NCI-H146 treated with DMSO at 0.1 percent for 48 hours (cell line): ENCODE results near the gene SMO.
"Not testable (repeated sequence)": the region's sequence is repeated elsewhere in the genome, so short reads cannot be mapped to it uniquely, and the experiment has no call there.

Experiments used
- DNase-seq: peaks from one replicate; lab custom pipeline; 2025; ENCODE audit not compliant: unreplicated experiment; lab: John Stamatoyannopoulos, UW

Gene SMO

DNA sequence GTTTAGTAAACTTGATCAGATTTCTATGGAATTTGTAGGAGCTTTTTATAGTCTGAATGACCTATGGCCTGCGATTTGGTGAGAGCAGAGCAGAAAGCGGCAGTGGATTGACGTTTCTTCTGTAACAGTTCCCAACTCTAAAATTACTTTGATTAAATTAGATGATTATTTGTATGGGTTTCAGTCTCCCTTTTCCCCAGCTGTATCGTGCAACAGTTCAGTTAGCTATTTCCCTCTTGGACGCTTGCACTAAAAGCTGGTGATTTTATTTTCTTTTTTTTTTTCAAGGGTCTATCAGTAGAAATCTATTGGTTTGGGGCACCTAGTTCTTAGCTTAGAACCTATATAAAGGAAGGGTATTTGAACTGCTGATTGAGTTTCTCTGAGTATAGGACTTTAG, 43.2 kb downstream of the SMO start:
- no peak for DNase-seq

DNA sequence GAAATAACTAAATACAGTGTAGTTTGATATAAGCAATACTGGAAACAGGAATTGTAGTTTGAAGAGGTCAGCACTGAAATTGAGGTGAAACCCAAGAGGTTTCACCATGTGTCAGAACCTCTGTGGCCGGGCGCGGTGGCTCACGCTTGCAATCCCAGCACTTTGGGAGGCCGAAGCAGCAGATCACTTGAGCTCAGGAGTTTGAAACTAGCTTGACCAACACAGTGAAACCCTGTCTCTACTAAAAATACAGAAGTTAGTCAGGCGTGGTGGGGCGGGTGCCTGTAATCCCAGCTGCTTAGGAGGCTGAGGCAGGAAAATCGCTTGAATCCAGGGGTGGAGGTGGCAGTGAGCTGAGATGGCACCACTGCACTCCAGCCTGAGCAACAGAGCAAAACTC, 50.1 kb downstream of the SMO start:
- no peak for DNase-seq

DNA sequence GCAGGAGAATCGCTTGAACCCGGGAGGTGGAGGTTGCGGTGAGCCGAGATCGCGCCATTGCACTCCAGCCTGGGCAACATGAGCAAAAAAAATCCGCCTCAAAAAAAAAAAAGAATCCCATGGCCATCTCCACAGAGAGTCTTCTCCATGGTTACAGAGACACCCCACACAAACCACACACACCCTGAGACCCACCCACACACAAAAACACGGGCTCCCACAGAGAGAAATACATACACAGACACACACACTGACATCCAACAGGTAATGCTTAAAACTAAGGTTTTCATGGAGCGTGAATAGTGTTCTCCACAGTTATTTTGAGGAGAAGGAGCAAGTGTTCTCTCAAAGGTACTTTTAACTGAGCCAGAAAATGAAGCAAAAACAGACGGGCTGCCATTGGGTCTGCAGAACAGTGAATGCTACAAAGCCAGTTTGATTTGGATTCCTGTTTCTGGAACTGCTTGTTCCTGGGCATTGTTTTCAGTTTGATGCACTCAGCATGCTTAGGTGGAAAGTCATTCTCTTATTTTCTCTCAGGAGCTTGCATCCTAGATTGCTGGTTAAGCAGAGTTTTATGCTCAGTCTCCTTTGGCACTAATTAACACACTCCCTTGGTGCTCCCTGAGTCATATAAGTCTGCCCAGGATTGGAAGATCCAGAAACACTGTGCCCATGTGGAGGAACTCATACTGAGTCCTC, 51.8 kb downstream of the SMO start:
- no peak for DNase-seq

DNA sequence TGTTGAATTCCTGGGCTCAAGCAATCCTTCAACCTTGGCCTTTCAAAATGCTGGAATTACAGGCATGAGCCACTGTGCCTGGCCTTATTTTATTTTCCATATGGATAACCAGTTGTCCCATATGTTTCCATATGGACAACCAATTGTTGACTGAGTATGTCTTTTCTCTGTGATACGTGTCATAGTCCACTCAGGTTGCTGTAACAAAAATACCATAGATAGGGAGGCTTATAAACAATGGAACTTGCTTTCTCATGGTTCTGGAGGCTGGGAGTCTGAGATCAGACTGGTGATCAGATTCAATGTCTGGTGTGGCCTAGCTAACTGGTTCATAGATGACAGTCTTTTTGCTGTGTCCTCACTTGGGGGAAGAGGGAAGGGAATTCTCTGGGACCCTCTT, 55.8 kb downstream of the SMO start:
- DNase-seq, result no peak

DNA sequence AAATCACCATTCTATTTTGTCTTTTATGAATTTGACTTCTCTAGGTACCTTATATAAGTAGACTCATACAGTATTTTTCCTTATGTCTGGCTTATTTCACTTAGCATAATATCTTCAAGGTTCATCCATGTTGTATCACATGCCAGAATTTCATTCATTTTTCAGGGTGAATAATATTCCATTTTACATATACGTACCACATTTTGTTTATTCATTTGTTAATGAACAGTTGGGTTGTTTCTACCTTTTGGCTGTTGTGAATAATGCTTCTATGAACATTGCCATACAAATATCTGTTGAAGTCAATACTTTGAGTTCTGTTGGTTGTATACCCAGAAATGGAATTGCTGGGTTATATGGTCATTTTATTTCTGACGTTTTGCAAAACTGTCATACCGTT, 57.1 kb downstream of the SMO start:
- DNase-seq, result no peak

DNA sequence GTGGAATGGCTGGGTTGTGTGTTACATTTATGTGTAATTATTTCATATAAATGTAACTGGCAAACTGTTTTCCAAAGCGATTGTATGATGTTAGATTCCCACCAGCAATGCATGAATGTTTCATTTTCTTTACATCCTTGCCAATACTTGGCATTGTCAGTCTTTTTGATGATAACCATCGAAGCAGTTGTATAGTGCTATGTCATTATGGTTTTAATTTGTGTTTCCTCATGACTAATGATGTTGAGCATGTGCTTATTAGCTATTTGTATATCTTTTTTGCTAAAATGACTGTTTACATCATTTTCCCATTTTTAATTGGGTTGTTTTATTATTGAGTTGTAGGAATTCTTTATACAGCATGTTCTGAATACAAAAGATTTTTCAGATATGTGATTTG, 58.7 kb downstream of the SMO start:
- DNase-seq, result no peak

DNA sequence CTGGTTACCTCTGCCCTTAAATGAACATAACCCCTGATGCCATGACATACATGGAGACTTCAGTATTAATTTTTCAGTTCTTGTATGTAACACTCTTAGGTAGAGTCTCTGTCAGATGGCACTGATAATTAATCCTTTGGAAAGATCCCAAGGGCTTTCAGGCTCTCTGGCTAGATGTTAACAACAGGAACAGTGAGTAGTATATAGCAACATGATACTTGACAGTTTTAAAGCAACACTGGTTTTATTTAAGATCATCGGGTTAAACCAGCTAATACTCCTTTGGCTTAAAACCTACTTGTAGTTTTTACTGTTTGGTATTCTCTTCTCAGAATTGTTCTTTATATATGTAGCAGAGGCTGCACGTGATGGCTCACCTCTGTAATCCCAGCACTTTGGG, 63.7 kb downstream of the SMO start:
- DNase-seq, result no peak

DNA sequence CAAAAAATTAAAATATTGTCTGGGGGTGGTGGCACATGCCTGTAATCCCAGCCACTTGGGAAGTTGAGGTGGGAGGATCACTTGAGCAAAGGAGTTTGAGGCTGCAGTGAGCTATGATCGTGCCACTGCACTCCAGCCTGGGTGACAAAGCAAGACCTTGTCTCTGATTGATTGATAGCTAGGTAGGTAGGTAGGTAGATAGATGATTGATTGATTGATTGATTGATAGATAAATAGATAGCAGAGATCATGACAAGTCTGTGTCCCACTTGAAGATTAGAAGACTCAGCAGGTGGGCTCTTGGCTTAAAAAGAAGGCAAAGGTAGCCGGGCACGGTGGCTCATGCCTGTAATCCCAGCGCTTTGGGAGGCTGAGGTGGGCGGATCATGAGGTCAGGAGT, 64.2 kb downstream of the SMO start:
- DNase-seq, result not testable (repeated sequence)

DNA sequence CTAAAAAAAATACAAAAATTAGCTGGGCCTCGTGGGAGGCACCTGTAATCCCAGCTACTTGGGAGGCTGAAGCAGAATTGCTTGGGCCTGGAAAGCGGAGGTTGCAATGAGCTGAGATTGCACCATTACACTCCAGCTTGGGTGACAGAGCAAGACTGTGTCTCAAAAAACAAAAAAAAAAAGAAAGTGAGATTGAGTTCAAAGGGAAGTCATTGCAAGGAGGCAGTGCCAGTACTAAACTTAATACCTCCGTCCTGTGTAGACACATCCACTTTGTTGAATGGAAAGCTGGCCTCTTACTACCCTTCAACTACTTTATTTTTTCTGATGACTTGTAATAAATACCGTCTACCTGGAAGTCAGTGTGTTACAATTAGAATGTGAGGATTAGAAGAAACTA, 67.4 kb downstream of the SMO start:
- DNase-seq, result no peak

DNA sequence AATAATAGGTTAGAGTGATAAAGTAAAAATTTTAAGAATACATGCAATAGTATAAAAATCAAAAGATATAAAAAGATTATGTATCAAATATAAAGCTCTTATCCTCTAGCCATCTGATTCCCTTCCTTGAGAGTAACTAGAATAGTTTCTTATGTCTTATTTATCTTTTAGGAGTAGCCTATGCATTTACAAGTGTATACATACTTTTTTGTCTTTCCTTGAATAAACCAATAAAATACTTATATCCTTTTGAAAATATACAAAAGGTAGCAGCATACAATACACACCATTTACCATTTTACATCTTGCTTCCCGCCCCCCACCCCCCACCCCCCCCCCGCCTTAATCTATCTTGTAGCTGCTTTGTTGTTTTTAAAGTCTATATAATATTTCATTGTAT, 67.8 kb downstream of the SMO start:
- no peak for DNase-seq

DNA sequence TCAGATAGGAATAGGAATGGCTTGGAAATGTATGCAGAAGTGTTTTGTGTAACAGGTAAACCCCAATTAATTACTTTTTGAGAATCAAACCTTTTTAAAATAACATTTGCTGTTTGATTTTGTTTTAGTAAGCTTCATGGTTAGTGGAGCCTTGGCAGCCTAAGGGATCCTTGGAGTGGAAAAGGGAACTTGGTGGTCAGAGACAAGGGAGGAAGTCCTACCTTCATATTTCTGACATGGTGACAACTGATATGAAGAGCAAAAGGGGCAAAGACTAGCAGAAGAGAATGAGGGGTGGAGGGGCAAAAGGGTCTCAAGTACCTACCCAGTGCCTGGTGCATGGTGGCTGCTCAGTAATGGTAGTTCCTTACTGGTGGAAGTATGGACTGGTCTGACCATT, 68.7 kb downstream of the SMO start:
- no peak for DNase-seq

DNA sequence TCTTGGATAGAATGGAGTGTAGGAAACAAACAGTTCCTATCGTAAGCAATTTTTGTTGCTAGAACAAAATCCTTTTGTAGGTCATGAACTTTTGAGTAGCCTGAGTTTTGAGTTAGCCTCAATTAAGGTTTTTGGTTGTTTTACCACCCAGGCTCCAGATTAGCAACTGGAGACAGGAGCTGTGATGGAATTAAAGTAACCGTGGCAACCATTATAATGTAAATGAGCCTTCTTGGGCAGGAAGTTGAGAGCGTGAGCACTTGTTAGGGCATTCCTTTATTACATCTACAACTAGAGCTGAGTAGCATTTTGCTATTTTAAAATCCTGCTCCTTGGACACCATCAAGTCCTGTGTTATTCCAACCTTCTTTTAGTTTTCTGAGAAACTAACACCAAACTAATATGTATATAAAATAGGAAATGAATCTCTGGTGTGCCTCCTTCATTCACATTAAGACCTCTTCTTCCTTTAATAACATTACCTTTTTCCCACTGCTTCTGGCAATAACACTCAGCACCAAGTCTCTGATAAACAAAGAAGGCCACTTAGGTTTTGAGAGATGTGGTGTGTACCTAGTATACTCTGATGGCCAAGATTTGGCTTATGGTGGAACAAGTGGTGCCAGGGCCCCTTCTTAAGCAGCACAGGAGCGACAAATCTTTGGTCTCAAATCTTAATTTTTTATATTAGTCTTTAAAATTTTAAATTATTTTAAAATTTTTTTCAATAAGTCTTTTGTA, 70.4 kb downstream of the SMO start:
- DNase-seq, result peak; percentile 5

DNA sequence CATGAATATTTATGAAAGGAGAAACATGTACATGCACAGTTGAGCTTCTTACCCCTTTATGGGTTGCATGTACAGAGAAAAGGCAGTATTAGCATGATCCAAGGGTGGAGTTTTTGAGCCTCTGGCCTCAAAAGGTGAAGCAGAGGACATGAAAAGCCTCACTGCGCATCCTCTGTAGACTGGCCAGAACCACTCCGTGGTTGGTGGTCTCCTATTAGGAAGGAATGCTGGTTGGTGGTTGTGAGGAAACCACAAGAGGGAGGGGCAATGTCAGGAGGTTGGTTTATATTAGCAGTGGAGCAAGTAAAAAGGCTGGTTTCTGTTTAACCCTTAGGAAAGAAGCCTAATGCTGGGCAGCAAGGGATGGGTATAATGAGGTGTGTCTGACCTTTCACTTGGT, 73.9 kb downstream of the SMO start:
- DNase-seq, result no peak
